ENCODE results near the gene DLG3.

GRCh38 chrX:70437921-70438665 lies 6.5 kb upstream of the DLG3 start:
- TF ChIP-seq, protein P1, sequence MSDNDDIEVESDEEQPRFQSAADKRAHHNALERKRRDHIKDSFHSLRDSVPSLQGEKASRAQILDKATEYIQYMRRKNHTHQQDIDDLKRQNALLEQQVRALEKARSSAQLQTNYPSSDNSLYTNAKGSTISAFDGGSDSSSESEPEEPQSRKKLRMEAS (IDR thresholded peaks at IDR 0.05): no peak
- no peak for TF ChIP-seq CTCF (IDR thresholded peaks at IDR 0.05; ENCODE audit: control extremely low read depth in 1 of 3, insufficient read depth in 1 of 3, low read depth in 1 of 3, low read length in 3 of 3)
